H9 (cell line): ENCODE measurements around the gene HBA1. TPM values are rescaled to one million over a fixed set of nuclear protein-coding genes. Genes with fewer than 3 reads are reported as not detected.

Experiments
- DNase-seq: peaks from one replicate; pipeline ENCODE4 v3.0.0-alpha.2; 2017
- H2AFZ ChIP-seq: one replicate; pipeline ENCODE4 v1.6.1; 2013; ENCODE audit warnings: mild to moderate bottlenecking, low read length, control low read depth, moderate library complexity
- H2AK5ac ChIP-seq: 2 replicates; pipeline ENCODE4 v1.6.1; 2013; ENCODE audit warnings: low read length, control low read depth, mixed read lengths; ENCODE audit not compliant: insufficient read length
- H2BK120ac ChIP-seq: one replicate; pipeline ENCODE4 v1.6.1; 2013; ENCODE audit warnings: low read depth, mild to moderate bottlenecking, low read length, control low read depth, inconsistent platforms; ENCODE audit not compliant: poor library complexity, severe bottlenecking
- H2BK12ac ChIP-seq: 2 replicates; pipeline ENCODE4 v1.6.1; 2013; ENCODE audit warnings: low read length, control low read depth, mixed read lengths, low read depth; ENCODE audit not compliant: insufficient read length
- H2BK15ac ChIP-seq: 2 replicates; pipeline ENCODE4 v1.6.1; 2013; ENCODE audit warnings: low read depth, low read length, control low read depth
- H2BK20ac ChIP-seq: one replicate; pipeline ENCODE4 v1.6.1; 2013; ENCODE audit warnings: low read depth, mild to moderate bottlenecking, low read length, control low read depth, inconsistent platforms; ENCODE audit not compliant: poor library complexity, severe bottlenecking
- H2BK5ac ChIP-seq: 2 replicates; pipeline ENCODE4 v1.6.1; 2013; ENCODE audit warnings: low read length, control low read depth, mixed read lengths; ENCODE audit not compliant: insufficient read length
- H3K14ac ChIP-seq: 2 replicates; pipeline ENCODE4 v1.6.1; 2013; ENCODE audit warnings: low read length, control low read depth; ENCODE audit not compliant: insufficient read depth
- H3K18ac ChIP-seq: 2 replicates; pipeline ENCODE4 v1.6.1; 2013; ENCODE audit warnings: low read depth, mild to moderate bottlenecking, mixed read lengths, low read length, control low read depth; ENCODE audit not compliant: insufficient read length
- H3K23ac ChIP-seq: 2 replicates; pipeline ENCODE4 v1.6.1; 2013; ENCODE audit warnings: low read length, control low read depth, mixed read lengths, low read depth; ENCODE audit not compliant: insufficient read length
- H3K23me2 ChIP-seq: 2 replicates; pipeline ENCODE4 v1.6.1; 2013; ENCODE audit warnings: low read depth, mild to moderate bottlenecking, mixed read lengths, low read length, control low read depth; ENCODE audit not compliant: insufficient read length, poor library complexity, severe bottlenecking
- H3K27ac ChIP-seq: 2 replicates; pipeline ENCODE4 v1.5.1; 2013; ENCODE audit warnings: low read length, control low read depth, mixed read lengths, low read depth; ENCODE audit not compliant: insufficient read length
- H3K27me3 ChIP-seq: 2 replicates; pipeline ENCODE4 v1.6.1; 2013; ENCODE audit warnings: low read length, control low read depth, inconsistent platforms; ENCODE audit not compliant: insufficient read depth
- H3K4ac ChIP-seq: 2 replicates; pipeline ENCODE4 v1.6.1; 2013; ENCODE audit warnings: low read depth, mild to moderate bottlenecking, control low read depth, inconsistent platforms, low read length, moderate library complexity
- H3K4me1 ChIP-seq: 2 replicates; pipeline ENCODE4 v1.6.1; 2013; ENCODE audit warnings: low read length, control low read depth, inconsistent platforms; ENCODE audit not compliant: insufficient read depth
- H3K4me2 ChIP-seq: 2 replicates; pipeline ENCODE4 v1.6.1; 2013; ENCODE audit warnings: low read length, control low read depth, mixed read lengths; ENCODE audit not compliant: insufficient read length, insufficient read depth
- H3K56ac ChIP-seq: 2 replicates; pipeline ENCODE4 v1.6.1; 2013; ENCODE audit warnings: low read depth, mild to moderate bottlenecking, mixed read lengths, low read length, control low read depth; ENCODE audit not compliant: insufficient read length
- H3K79me1 ChIP-seq: 2 replicates; pipeline ENCODE4 v1.6.1; 2013; ENCODE audit warnings: low read depth, mild to moderate bottlenecking, moderate library complexity, low read length, control low read depth, inconsistent platforms; ENCODE audit not compliant: insufficient read depth, poor library complexity, severe bottlenecking
- H3K79me2 ChIP-seq: 2 replicates; pipeline ENCODE4 v1.6.1; 2013; ENCODE audit warnings: low read length, control low read depth, inconsistent platforms; ENCODE audit not compliant: insufficient read depth
- H3K9ac ChIP-seq: 2 replicates; pipeline ENCODE4 v1.6.1; 2013; ENCODE audit warnings: low read length, control low read depth, mixed read lengths; ENCODE audit not compliant: insufficient read length; ENCODE audit errors: extremely low read depth
- H3K9me3 ChIP-seq: one replicate; pipeline ENCODE4 v1.6.1; 2013; ENCODE audit warnings: low read depth, low read length, inconsistent platforms; ENCODE audit not compliant: control insufficient read depth
- H3T11ph ChIP-seq: one replicate; pipeline ENCODE4 v1.6.1; 2013; ENCODE audit warnings: mild to moderate bottlenecking, low read length, control low read depth, inconsistent platforms
- H4K20me1 ChIP-seq: one replicate; pipeline ENCODE4 v1.6.1; 2013; ENCODE audit not compliant: control insufficient read depth, insufficient read length, insufficient read depth
- H4K5ac ChIP-seq: 2 replicates; pipeline ENCODE4 v1.6.1; 2013; ENCODE audit warnings: low read depth, mild to moderate bottlenecking, mixed read lengths, low read length, control low read depth; ENCODE audit not compliant: insufficient read length
- H4K8ac ChIP-seq: replicated peaks from 2 replicates; pipeline ENCODE4 v1.6.1; 2013; ENCODE audit warnings: low read length, control low read depth, mixed read lengths, low read depth; ENCODE audit not compliant: insufficient read length
- H4K91ac ChIP-seq: 2 replicates; pipeline ENCODE4 v1.6.1; 2013; ENCODE audit warnings: low read depth, mild to moderate bottlenecking, moderate library complexity, mixed read lengths, low read length, control low read depth; ENCODE audit not compliant: insufficient read length
- H3K27ac Mint-ChIP-seq, 3 experiments: 2 replicates in 2 of 3; 3 replicates in 1 of 3; pipeline ENCODE4 v1.8.0; 2020 to 2021; ENCODE audit warnings: mixed read lengths in 3 of 3, mild to moderate bottlenecking in 1 of 3, moderate library complexity in 1 of 3
- H3K27me3 Mint-ChIP-seq: 2 replicates; pipeline ENCODE4 v1.8.0; 2021; ENCODE audit warnings: low read depth, mild to moderate bottlenecking, moderate library complexity, mixed read lengths
- H3K36me3 Mint-ChIP-seq, 3 experiments: 2 replicates in 2 of 3; 3 replicates in 1 of 3; pipeline ENCODE4 v1.8.0; 2020 to 2021; ENCODE audit warnings: low read depth in 3 of 3, mixed read lengths in 3 of 3; ENCODE audit not compliant: insufficient read depth in 1 of 3
- H3K4me1 Mint-ChIP-seq, 2 experiments: 2 replicates each; pipeline ENCODE4 v1.8.0; 2020; ENCODE audit warnings: mixed read lengths in 2 of 2
- H3K4me3 Mint-ChIP-seq, 2 experiments: 2 replicates in 1 of 2; 3 replicates in 1 of 2; pipeline ENCODE4 v1.8.0; 2020 to 2021; ENCODE audit warnings: mild to moderate bottlenecking in 2 of 2, mixed read lengths in 2 of 2, moderate library complexity in 1 of 2
- H3K9me3 Mint-ChIP-seq, 2 experiments: 2 replicates in 1 of 2; 3 replicates in 1 of 2; pipeline ENCODE4 v1.8.0; 2020; ENCODE audit warnings: mild to moderate bottlenecking in 2 of 2, mixed read lengths in 2 of 2, moderate library complexity in 1 of 2
- CTCF ChIP-seq: fragments of 200-600 bp; sonication (generic); conservative IDR thresholded peaks from 3 replicates; pipeline ENCODE4 v1.8.0; 2021; ENCODE audit warnings: antibody characterized with exemption, mild to moderate bottlenecking
- WGBS: extraction: QIAGEN DNeasy Blood & Tissue Kit; methylation state at CpG from one replicate; pipeline ENCODE4 v1.1.7; 2013; ENCODE audit warnings: missing lambda C conversion rate, low lambda C conversion rate, mixed read lengths; ENCODE audit not compliant: insufficient read length; ENCODE audit errors: extremely low coverage; 5-methylcytosine and 5-hydroxymethylcytosine counted together
- total RNA-seq: library from RNA; stranded (reverse); gene quantifications from 2 replicates; pipeline ENCODE4 v1.2.1, GENCODE V29; 2021

The HBA1 gene
- total RNA-seq, 1 experiment from 2014 or later, result 7.2 TPM

DNA sequence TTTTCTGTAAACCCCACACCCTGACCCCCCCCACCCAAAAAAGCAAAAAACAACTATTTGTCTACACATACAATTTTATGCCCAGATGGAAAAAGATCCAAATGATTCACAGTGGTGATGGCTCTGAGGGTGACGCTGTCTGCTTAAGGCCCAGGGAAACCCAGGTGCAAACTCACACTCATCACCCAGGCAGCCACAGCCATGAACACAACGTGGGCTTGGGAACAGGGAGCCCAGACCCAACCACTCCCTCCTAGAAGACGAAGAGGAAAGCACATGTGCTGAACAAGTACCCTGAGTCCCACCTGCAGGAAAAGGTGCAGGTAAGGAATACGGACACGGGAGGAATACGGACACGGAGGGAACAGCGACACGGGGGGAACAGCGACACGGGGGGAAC lies 9.2 kb downstream of the HBA1 start:
- H3K27ac ChIP-seq, result no peak overlapping the region
- H2BK12ac ChIP-seq, result no peak overlapping the region
- no peak overlapping the region for H3K23ac ChIP-seq
- H3K79me1 ChIP-seq, result no peaks in the 10 kb centered on the region
- no peaks in the 10 kb centered on the region for H3K79me2 ChIP-seq
- H2BK5ac ChIP-seq, result no peak overlapping the region
- no peak for DNase-seq
- H3K9me3 ChIP-seq, result no peaks in the 10 kb centered on the region
- no peak overlapping the region for H2BK15ac ChIP-seq
- Mint-ChIP-seq H3K4me1 (no peaks in the 10 kb centered on the region), H3K9me3 (no peaks in the 10 kb centered on the region; a peak in 1 of 5 replicates), H3K27me3 (peaks cover 4% of the 10 kb centered on the region), H3K4me3 (no peak overlapping the region), H3K36me3 (peaks cover 27 to 47% (median 42%) of the 10 kb centered on the region in 3 experiments), H3K27ac (peak overlapping the region; percentile 53 to 94 (median 73); a peak in 5 of 7 replicates)
- no peak for TF ChIP-seq CTCF
- H3K56ac ChIP-seq, result no peak overlapping the region
- H2BK120ac ChIP-seq, result no peak overlapping the region
- H2AK5ac ChIP-seq, result no peak overlapping the region
- WGBS, result no CpG with 5 or more reads among the region's 11 CpGs
- no peak overlapping the region for H2AFZ ChIP-seq
- no peaks in the 10 kb centered on the region for H3K4me1 ChIP-seq
- peaks cover 5% of the 10 kb centered on the region for H3K23me2 ChIP-seq
- no peak overlapping the region for H3K4ac ChIP-seq
- H4K91ac ChIP-seq, result no peak overlapping the region
- H3K14ac ChIP-seq, result no peak overlapping the region
- no peaks in the 10 kb centered on the region for H3K27me3 ChIP-seq
- no peak overlapping the region for H3K9ac ChIP-seq
- H3K18ac ChIP-seq, result no peak overlapping the region
- H3K4me2 ChIP-seq, result no peak overlapping the region
- no peak overlapping the region for H2BK20ac ChIP-seq
- H4K5ac ChIP-seq, result no peak overlapping the region
- no peak overlapping the region for H4K8ac ChIP-seq
- H3T11ph ChIP-seq, result no peak overlapping the region
- H4K20me1 ChIP-seq, result no peaks in the 10 kb centered on the region
